ENCODE results near the gene LFNG. TPM values are rescaled to one million over a fixed set of nuclear protein-coding genes. Genes with fewer than 3 reads are reported as not detected.

Gene LFNG
- total and polyA plus RNA-seq, 9 of the 15 experiments (the other 6 are each of a cell fraction or from before 2014, with no cell fraction given) = 0.03 to 0.89 (median 0.25) TPM; not detected in 1

- 8% methylated on average over 9 of the region's 9 CpGs for WGBS (ENCODE audit: insufficient coverage, low coverage, missing lambda C conversion rate)
- peaks cover 6 to 30% of the 10 kb centered on the region in 2 experiments; a peak in 3 of 5 replicates for H3K27me3 ChIP-seq (ENCODE audit: control insufficient read depth in 2 of 2, insufficient read depth in 2 of 2, low read length in 2 of 2)
- no peak overlapping the region for H3K4me2 ChIP-seq (ENCODE audit: insufficient read depth, low read length)
- no peaks in the 10 kb centered on the region for H4K20me1 ChIP-seq (replicated peaks; ENCODE audit: control insufficient read depth, insufficient read depth, low read length)
- no peak overlapping the region for H3K4me3 ChIP-seq
- no TSS peak for BruUV-seq (replicated peaks)
- no peaks in the 10 kb centered on the region for H3K9me1 ChIP-seq (ENCODE audit: control insufficient read depth, insufficient read depth, low read length)
- ChIA-PET POLR2A (interaction anchor here (0.8 kb wide), 1 partner anchor 15 kb away, joined by 3 read pairs; no protein-coding TSS in a partner anchor), CTCF (ENCODE audit: low intra/inter-chr PET ratio) (no interaction called here)
- no peaks in the 10 kb centered on the region for H3K79me2 ChIP-seq (ENCODE audit: control insufficient read depth, insufficient read depth, low read length)
- no peaks in the 10 kb centered on the region for H3K36me3 ChIP-seq (ENCODE audit: control insufficient read depth, insufficient read depth, low read length)
- FAIRE-seq = no peak
- no peak for DNase-seq (ENCODE audit: extremely low read depth in 1 of 4, low spot score in 3 of 4)
- no peak overlapping the region for H3K27ac ChIP-seq (ENCODE audit: extremely low read depth, low read depth, low read length)
- no peak overlapping the region for H3K9ac ChIP-seq (ENCODE audit: insufficient read depth in 1 of 2, low read depth in 2 of 2, low read length in 2 of 2)
- in situ Hi-C loops (cut with MboI) (no loop called here), intact Hi-C loops (cut with micrococcal nuclease) (no loop called here)
- peaks cover 0 to 39% of the 10 kb centered on the region in 2 experiments; a peak in 2 of 5 replicates for H3K4me1 ChIP-seq (replicated peaks in 1 of 2; ENCODE audit: control insufficient read depth in 2 of 2, insufficient read depth in 2 of 2, low read length in 2 of 2)
- H3K9me3 ChIP-seq (replicated peaks; ENCODE audit: control insufficient read depth, insufficient read depth, low read depth, low read length) = no peaks in the 10 kb centered on the region
- no peak for ATAC-seq
- H2AFZ ChIP-seq (ENCODE audit: low read depth, low read length) = no peak overlapping the region
- peak; percentile 52; the same call in 1 of the 2 replicates for TF ChIP-seq SMARCA5 (IDR thresholded peaks at IDR 0.05)
- TF ChIP-seq ZC3H8 (IDR thresholded peaks at IDR 0.05) = no peak
- TF ChIP-seq ZNF740 (CRISPR knock-in tag; IDR thresholded peaks at IDR 0.05) = peak; percentile 53
- TF ChIP-seq ZNF740 (tag; IDR thresholded peaks at IDR 0.05) = no peak
- TF ChIP-seq KDM1A (IDR thresholded peaks at IDR 0.05) = peak; percentile 23 to 37; a peak in 1 of 4 replicates
- peak; percentile 65 for TF ChIP-seq BCOR (IDR thresholded peaks at IDR 0.05)
- no peak for TF ChIP-seq ILF3 (IDR thresholded peaks at IDR 0.05; ENCODE audit: borderline replicate concordance)
Measured at GRCh38 chr7:2496375-2496774, 23.2 kb upstream of the LFNG start.
